Ovary (tissue), 3 donors: ENCODE measurements around the gene ATP6V1G2.

Experiments
- CTCF ChIP-seq, 3 donors: fragments of 450-650 bp in 2 of 3; fragments of 200-600 bp in 1 of 3; IDR thresholded peaks; one replicate each; pipeline versions ENCODE4 v1.5.1 to v1.8.0; 2016 to 2022; ENCODE audit warnings: antibody characterized with exemption in 3 of 3, mild to moderate bottlenecking in 1 of 3
- POLR2A ChIP-seq: fragments of 450-650 bp; IDR thresholded peaks from one replicate; pipeline ENCODE4 v1.6.1; 2017; ENCODE audit warnings: antibody characterized with exemption, mild to moderate bottlenecking, moderate library complexity
- donor health status: DM: no; HTN: no; CAD: no.

GRCh38 chr6:31581434-31582229 lies 35.2 kb upstream of the ATP6V1G2 start:
- TF ChIP-seq CTCF (IDR thresholded peaks at IDR 0.05) (no peak), POLR2A (no peak)
